NCI-H526 (cell line): ENCODE results near the gene MIF.
"Not testable (repeated sequence)": the region's sequence is repeated elsewhere in the genome, so short reads cannot be mapped to it uniquely, and the experiment has no call there.

Source experiments
- DNase-seq, 2 experiments: peaks; one replicate each; lab custom pipeline; 2025; lab: John Stamatoyannopoulos, UW

Gene MIF

DNA sequence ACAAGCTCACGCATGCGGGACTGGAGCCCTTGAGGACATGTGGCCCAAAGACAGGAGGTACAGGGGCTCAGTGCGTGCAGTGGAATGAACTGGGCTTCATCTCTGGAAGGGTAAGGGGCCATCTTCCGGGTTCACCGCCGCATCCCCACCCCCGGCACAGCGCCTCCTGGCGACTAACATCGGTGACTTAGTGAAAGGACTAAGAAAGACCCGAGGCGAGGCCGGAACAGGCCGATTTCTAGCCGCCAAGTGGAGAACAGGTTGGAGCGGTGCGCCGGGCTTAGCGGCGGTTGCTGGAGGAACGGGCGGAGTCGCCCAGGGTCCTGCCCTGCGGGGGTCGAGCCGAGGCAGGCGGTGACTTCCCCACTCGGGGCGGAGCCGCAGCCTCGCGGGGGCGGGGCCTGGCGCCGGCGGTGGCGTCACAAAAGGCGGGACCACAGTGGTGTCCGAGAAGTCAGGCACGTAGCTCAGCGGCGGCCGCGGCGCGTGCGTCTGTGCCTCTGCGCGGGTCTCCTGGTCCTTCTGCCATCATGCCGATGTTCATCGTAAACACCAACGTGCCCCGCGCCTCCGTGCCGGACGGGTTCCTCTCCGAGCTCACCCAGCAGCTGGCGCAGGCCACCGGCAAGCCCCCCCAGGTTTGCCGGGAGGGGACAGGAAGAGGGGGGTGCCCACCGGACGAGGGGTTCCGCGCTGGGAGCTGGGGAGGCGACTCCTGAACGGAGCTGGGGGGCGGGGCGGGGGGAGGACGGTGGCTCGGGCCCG, at the start of gene MIF:
MIF (plus strand) TSS at position 439 of the 765 bp plus-strand sequence; CDS start at position 531, 92 bp downstream.
- peak; percentile 72 to 93 for DNase-seq

DNA sequence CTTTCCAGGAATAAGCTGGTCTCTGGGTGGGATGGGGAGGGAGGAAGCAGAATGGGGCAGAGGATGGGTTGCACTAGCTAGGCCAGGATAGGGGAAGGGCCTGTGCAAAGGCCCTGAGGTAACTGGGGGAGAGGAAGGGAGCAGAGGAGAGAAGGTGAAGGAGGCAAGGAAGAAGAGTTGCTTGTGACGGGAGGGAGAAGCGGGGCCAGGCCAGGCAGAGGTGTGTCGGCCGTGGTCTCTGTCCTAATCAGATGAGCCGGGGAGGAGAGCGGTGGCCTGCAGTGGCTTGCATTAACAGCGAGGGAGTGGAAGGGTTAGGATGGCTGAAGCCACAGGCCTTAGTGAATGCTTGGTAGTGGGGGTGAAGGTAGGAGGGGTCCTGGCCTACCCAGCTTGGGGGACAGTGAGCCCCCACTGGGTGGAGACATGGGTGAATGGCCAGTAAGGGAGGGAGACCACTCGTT, 49.4 kb upstream of the MIF start:
- no peak for DNase-seq

DNA sequence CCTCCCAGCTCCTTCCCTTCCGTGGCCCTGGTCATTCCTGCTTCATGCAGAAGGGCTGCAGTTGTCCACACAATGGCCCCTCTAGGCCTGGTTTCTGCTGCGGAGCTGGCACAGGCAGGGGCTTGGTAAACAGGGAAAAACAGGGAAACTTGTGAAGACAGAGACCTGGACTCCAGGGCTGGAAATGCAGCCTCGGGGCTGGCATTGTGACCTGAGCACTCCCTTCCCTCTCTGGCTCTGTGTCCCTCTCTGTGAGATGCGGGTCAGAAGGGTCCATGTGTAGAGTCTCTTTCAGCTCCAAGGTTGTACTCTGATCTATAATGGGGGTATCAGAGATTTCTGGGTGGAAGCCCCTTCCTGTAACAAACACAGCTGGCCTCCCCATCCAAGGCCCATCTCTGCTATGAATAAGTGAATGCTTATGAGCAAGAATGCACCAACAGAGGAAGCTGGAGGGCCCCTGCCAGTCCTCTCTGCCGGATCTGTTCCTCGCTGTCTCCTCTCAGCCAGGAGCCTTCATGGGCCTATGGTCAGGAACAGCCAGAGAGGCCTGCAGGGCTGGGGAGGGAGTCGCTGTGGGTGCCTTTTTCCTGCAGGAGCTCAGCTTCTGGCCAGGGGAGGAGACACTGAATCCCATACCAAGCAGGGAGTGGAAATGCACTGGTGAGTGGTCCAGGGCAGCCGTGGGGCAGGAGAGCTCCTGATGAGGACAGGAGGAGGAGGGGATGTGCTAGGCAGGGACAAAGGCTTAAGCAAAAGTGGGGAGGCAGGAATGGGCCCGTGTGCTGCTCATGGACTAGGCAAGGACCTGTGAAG, 48.7 kb upstream of the MIF start:
- DNase-seq, result no peak

DNA sequence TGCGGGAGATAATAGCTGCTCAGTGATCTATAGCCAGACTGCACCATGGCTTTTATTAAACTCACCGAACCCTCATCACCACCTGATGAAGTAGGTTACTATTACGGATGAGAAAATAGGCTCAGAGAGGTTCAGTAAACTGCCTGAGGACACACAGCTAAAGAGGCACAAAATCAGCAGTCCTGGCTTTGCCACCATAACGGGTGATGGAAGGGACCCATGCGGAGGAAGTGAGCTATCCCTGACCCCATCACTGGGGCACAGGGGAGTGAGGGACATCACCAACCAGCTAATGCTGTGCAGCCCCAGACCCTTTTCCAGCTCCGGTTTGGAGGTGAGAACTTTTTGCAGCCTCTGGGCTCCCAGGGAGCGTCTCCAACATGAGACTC, 48.1 kb upstream of the MIF start:
- DNase-seq, result no peak

DNA sequence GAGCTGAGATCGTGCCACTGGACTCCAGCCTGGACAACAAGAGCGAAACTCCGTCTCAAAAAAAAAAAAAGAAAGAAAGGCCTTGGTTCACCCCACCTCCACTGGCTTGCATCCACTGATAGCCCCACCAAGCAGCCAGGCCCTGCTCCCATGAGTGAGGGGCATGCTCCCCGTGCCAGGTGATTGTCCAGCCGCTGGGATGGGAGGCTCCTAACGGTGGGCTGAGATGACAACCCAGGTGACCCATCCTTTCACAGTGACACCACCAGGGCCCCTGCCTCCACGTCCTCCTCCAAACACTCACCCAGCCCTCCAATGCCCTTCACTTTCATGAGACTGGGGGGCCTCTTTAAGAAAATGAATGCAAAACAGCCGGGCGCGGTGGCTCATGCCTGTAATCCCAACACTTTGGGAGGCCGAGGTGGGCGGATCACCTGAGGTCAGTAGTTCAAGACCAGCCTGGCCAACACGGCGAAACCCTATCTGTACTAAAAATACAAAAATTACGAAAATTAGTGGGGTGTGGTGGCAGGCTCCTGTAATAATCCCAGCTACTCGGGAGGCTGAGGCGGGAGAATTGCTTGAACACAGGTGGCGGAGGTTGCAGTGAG, 46.8 kb upstream of the MIF start:
- no peak for DNase-seq

DNA sequence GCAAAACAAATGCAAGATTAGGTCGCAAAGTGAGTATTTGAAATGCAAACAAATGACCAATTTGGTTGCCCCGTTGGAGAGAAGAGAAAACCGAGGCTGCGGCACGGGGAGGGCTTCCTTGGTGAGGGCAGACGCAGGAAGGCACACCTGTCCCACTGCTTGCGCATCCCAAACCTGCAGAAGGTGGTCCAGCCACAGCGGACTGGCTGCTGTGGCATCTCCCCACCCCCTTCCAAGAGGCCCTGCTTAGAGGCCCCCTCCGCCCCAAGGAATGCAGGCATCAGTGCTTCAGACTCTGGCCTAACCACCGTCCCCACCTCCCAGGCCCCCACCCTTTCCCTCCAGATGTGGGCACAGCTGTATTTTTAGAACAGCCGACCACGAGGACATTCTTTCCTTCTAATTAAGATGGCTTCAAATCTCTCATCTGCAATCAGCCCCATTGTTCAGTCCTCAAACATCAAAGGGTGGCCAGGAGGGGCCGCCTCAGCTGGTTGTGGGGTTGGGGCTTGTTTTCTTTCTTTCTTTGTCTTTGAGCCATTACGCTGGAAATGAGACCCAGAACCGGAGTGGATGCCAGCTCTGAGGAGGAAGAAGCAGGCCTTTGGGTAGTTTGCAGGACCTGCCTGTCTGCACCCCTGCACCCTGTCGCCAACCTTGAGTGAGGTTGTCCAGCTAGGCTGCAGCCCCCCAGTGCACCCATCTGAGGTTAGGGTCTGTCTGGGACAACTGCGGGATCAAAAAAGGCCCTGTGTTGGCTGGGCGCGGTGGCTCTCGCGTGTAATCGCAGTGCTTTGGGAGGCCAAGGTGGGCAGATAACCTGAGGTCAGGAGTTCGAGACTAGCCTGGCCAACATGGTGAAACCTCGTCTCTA, 46.0 kb upstream of the MIF start:
- no peak for DNase-seq

DNA sequence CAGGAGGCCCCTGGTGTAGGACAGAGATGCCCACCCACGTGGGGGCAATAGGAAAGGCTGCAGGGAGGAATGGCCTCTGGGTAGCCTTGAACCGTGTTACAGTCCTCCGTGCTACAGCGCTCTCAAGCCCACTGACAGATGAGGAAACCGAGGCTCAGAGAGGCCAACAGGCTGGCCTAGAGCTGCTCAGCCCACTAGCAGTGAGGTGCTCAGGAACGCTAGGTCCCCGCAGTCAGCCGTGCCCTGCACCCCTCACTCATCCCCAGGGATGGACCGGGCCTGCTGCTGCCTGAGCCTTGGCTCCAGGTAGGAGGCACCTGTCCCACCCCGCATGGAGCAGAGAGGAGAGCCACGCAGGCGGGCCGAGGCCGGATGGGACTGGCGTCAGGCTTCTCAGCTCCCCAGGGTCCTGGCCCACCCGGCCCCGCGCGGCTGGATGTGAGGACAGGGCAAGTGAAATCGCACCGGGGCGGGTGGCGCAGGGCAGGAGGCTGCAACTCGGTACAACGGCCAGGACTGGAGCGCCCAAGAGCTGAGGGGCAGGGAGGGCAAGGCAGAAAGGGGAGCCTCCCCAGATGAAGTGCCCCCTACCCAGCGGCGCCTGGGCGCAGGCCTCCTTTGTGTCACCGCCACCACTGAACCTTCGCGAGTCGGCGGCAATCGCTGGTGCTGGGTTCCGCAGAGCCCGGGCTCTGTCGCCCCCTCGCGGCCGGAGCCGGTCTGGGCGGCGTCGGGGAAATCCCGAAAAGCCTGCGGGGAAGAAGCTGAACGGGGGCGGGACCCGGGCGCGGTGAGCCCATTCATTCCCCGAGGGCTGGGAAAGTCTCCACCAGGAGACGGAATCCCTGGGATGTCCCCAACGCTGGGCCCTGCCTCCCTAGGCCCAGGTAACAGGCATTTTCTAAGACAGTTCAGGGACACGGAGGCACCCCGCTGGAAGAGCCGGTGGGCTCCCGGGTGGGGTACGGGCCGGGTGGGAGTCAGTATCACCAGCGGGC, 44.9 kb upstream of the MIF start:
- DNase-seq, result peak; percentile 8 to 78

DNA sequence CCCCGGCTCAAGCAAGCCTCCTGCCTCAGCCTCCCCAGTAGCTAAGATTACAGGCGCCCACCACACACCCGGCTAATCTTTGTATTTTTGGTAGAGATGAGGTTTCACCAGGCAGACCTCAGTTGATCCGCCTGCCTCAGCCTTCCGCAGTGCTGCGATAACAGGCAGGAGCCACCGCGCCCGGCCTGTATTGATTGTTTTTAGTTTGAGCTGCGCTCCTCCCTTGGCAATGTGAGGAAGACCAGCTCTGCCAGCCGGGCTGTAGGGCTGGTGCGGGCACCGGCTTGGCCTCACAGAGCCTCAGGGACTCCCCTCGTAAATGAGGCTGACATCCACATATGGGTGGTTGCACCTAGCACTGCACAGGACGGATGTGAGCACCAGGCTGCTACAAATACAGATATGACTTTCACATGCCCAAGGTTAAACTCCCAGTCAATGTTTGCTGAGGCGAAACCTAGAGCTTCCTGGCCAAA, 44.0 kb upstream of the MIF start:
- no peak for DNase-seq

DNA sequence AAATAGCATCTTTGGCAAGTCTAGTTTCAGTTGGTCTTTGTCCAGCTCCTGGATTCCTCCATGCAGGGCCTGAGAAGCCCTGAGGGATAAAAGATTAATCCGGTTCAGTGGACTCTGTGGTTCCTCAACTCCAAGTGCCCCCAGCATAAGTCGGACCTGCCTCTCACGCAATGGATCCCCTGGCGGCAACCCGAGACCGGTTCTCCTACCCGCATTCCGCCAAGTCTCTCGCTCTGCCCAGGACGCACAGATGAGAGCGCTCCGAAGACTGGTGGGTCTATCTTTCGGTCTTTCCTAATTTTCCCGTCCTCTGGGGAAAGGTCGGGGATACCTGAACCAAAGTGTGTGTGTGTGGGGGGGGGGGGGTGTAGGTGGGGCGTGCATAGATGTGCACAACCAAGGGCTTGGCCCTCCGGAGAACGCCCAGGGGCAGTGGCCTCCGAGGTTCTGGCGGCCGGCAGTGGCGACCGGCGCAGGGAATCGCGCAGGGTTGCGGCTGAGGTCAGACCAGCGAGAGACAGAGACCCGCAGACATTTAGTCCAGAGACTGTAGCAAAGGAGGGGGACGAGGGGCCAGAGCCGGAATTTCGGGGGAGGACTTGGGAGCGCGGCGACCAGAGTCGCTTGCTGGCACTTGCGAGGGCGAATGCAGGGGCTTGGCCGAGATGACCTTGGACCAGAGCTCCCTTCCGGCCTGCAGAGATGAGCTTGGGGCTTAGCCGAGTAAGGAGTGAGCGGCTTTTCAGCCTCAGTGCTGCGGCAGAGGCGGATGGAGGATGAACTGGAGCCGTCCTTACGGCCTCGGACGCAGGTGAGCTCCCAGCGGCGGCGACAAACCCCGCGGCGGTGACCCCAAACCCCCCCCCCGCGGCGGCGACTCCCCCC, 37.2 kb upstream of the MIF start:
- peak; percentile 44 to 63 for DNase-seq

DNA sequence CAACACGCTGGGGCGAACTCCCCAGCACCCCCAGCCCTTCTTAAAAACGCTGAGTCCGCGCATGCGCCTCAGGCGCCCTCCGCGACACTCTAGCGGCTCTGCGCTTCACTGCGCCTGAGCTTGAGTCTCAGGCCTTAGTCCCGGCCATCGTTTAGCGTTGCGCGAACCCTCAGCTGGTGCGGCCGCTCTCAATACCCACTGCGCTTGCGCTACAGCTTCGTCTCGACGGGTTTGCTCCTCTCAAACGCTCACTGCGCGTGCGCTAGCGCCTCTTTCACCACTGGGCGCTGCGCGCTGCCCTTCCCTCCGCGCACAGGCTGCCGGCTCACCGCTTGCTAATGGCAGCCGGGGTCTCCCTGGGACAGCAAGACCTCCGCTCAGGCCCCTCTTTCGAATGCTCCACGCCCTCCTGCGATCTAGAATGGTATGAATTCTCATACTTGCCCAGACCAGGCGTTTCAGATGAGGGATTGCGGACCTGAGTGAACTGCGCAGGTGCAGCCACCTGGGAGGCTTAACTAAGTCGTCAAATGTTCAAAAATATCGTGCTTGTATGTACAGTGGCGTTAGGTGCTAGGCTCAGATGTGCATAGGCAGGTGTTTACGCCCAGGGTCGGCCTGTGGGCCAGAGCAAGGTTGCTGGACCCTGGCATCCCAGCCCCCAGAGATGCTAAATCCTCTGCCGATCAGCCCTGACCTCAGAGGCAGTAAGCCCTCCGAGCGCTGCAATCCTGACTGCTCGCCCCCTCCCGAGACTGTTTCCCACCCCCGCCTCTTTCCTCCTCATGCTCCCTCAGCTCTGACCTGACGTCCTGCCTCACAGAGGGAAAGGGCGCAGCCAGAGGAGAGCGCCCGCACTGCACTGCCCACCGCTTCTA, 36.3 kb upstream of the MIF start, which contains the start of gene SLC2A11:
SLC2A11 (plus strand) TSS at position 270 of the 878 bp plus-strand sequence; CDS start at position 395, 125 bp downstream.
- peak; percentile 87 to 97 for DNase-seq

DNA sequence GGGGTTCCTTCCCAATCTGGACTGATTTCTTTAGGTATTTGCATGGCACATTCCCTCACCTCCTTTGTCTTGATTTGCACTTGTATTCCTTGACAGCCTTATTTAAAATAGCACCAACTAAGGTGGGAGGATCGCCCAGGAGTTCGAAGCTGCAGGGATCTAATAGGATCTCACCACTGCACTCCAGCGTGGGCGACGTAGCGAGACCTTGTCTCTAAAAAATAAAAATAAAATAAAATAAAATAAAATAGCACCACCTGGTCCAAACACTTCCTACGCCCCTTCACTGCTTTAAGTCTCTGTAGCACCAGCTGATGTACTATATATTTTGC, 35.7 kb upstream of the MIF start:
- no peak for DNase-seq

DNA sequence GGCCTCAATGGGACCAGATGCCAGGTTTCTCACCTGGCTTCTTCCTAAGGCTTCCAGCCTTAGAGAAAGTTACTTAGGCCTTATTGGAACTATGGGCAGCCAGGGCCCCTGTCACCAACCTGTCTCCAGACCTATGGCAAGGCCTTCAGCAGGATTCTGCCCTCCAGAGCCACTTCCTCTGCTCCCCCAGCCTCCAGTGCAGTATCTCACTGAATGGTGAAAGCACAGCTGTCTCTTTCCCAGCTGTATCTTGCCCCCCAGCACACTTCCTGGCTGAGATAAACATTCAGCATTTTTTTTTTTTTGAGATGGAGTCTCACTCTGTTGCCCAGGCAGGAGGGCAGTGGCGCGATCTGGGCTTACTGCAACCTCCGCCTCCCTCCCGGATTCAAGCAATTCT, 35.0 kb upstream of the MIF start:
- no peak for DNase-seq

DNA sequence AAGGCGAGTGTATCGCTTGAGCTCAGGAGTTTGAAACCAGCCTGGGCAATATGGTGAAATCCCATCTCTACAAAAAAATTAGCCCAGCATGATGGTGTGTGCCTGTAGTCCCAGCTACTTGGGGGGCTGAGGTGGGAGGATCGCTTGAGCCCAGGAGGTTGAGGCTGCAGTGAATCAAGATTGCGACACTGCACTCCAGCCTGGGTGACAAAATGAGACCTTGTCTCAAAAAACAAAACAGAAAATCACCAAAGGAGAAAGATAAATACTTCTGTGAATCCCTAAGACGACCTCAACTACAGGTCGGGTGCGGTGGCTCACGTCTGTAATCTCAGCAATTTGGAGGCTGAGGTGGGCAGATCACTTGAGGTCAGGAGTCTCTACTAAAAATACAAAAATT, 34.0 kb upstream of the MIF start:
- DNase-seq, result not testable (repeated sequence)

DNA sequence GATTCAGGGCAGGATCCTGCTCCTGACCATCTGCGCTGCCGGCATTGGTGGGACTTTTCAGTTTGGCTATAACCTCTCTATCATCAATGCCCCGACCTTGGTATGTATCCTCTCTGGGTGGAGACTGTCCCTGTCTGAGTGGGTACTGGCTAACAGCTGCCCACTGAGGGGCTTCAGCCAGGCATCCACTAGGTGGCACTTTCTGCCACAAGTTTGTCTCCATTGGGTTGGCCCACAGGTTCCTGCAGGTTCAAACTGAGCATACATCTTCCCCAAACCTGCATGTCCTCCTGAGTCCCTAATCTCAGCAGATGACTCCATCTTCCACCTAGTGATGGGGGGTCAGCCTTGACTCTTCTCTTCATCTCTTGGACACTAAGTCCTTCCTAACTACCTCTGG, 32.1 kb upstream of the MIF start:
- DNase-seq, result peak; percentile 30 to 62

DNA sequence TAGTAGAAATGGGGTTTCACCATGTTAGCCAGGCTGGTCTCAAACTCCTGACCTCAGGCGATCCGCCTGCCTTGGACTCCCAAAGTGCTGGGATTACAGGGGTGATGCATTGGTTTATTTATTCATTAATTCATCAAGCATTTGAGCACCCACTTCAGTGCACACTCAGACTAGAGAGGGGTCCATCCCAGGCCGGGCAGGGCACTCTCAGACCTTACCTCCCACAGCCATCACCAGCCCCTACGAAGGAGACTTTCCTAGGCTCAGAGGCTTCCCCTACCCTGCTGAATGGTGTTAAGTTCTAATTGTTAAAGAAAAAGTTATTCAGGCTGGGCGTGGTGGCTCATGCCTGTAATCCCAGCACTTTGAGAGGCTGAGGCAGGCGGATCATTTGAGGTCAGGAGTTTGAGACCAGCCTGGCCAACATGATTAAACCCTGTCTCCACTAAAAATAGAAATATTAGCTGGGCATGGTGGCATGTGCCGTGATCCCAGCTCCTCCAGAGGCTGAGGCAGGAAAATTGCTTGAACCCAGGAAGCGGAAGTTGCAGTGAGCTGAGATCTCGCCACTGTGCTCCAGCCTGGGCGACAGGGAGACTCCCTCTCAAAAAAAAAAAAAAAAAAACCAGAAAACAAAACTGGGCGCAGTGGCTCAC, 29.6 kb upstream of the MIF start:
- DNase-seq, result not testable (repeated sequence)

DNA sequence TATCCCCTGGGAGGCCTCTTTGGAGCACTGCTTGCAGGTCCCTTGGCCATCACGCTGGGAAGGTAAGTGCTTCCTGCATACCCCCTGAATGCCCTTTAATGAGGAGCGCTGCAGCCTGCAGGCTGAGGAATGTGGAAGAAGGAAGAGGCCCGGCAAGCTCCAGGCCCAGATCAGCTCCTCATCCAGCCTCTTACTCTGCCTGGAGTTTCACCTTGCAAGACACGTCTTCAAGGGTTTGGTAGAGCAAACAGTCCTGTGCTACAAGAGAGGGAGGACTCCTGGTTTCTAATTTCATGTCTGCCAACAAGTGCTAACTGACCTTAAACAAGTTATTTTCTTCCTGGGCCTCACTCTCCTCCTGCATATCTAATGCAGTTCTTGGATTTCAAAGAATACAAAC, 25.6 kb upstream of the MIF start:
- DNase-seq, result no peak

DNA sequence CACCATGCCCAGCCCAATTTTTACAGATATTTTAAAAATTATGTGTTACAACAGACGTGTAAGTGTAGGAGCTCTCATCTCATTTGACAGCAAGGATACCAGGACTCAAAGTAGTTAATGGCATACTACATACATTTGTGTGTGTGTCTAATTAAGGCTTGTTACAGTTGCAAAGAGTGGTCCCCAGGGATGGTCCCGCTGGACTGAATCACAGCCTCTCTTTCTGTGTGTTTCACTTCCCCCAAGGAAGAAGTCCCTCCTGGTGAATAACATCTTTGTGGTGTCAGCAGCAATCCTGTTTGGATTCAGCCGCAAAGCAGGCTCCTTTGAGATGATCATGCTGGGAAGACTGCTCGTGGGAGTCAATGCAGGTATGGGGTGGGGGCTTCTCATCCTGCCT, 19.3 kb upstream of the MIF start:
- DNase-seq, result no peak

DNA sequence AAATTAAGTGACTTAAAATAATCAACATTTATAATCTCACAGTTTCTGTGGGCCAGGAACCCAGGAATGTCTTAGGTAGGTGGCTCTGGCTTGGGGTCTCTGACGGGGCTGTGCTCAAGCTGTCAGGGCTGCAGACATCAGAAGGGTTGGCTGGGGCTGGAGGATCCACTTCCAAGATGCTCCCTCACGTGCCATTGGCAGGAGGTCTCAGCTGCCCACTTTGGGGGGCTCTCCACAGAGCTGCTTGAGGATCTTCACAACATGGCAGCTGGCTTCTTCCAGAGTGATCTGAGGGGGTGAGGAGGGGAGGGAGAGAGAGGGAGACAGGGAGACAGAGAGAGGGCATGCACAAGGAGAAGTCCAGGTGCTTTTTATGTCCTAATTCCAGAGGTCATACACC, 18.4 kb upstream of the MIF start:
- DNase-seq, result no peak
